Endodermal cell (in vitro differentiated cells): ENCODE results near the gene PTPRN2. TPM values are rescaled to one million over a fixed set of nuclear protein-coding genes. Genes with fewer than 3 reads are reported as not detected.

ENCODE experiments used
- DNase-seq: peaks from one replicate; pipeline ENCODE4 v3.0.0-alpha.2; 2017
- H3K27ac ChIP-seq: 2 replicates; pipeline ENCODE4 v1.5.1; 2013; ENCODE audit warnings: mild to moderate bottlenecking, low read depth, low read length, moderate library complexity
- H3K27me3 ChIP-seq: 2 replicates; pipeline ENCODE4 v1.6.1; 2013; ENCODE audit warnings: mild to moderate bottlenecking, low read length, moderate library complexity; ENCODE audit not compliant: insufficient read depth, control insufficient read depth, poor library complexity, severe bottlenecking
- H3K36me3 ChIP-seq: 2 replicates; pipeline ENCODE4 v1.7.0; 2013; ENCODE audit warnings: mild to moderate bottlenecking, low read length, moderate library complexity; ENCODE audit not compliant: control insufficient read depth, insufficient read depth
- H3K4me1 ChIP-seq: one replicate; pipeline ENCODE4 v1.7.0; 2013; ENCODE audit warnings: low read length; ENCODE audit not compliant: control insufficient read depth, insufficient read depth
- H3K4me3 ChIP-seq: 2 replicates; pipeline ENCODE4 v1.5.1; 2013; ENCODE audit warnings: mild to moderate bottlenecking, low read length, moderate library complexity
- H3K9ac ChIP-seq: 2 replicates; pipeline ENCODE4 v1.6.1; 2013; ENCODE audit warnings: mild to moderate bottlenecking, low read length, moderate library complexity; ENCODE audit not compliant: poor library complexity, severe bottlenecking; ENCODE audit errors: extremely low read depth
- H3K9me3 ChIP-seq: 2 replicates; pipeline ENCODE4 v1.6.1; 2013; ENCODE audit warnings: mild to moderate bottlenecking, low read length, moderate library complexity; ENCODE audit not compliant: control insufficient read depth
- H3K27ac Mint-ChIP-seq: 2 replicates; pipeline ENCODE4 v1.8.0; 2020; ENCODE audit warnings: mixed read lengths
- H3K27me3 Mint-ChIP-seq: 2 replicates; pipeline ENCODE4 v1.8.0; 2021; ENCODE audit warnings: mild to moderate bottlenecking, mixed read lengths; ENCODE audit not compliant: insufficient read depth
- H3K36me3 Mint-ChIP-seq: 2 replicates; pipeline ENCODE4 v1.8.0; 2020; ENCODE audit warnings: low read depth, mixed read lengths
- H3K4me1 Mint-ChIP-seq: 2 replicates; pipeline ENCODE4 v1.8.0; 2020; ENCODE audit warnings: mixed read lengths
- H3K4me3 Mint-ChIP-seq: 2 replicates; pipeline ENCODE4 v1.8.0; 2020; ENCODE audit warnings: mild to moderate bottlenecking, moderate library complexity, mixed read lengths
- H3K9me3 Mint-ChIP-seq: 2 replicates; pipeline ENCODE4 v1.8.0; 2020; ENCODE audit warnings: mild to moderate bottlenecking, mixed read lengths
- WGBS, 2 experiments: methylation state at CpG; one replicate each; pipeline versions ENCODE4 v1.1.5 to v1.1.7; 2013; ENCODE audit warnings: missing lambda C conversion rate in 2 of 2, mixed read lengths in 1 of 2; ENCODE audit not compliant: insufficient coverage in 1 of 2, insufficient read length in 1 of 2; 5-methylcytosine and 5-hydroxymethylcytosine counted together
- total RNA-seq, 2 donors: library from RNA; stranded (reverse); fragmentation: NEBNext Ultra II Directional in 1 of 2; extraction: Animal tissue kit (Norgen Biotek cat#: 25700) in 1 of 2; gene quantifications; 2 replicates in 1 of 2; 3 replicates in 1 of 2; pipeline ENCODE4 v1.2.1, GENCODE V29; 2021
- TF ChIP-seq, protein P1 (sequence below): fragments of 200-600 bp; sonication (generic); conservative IDR thresholded peaks from 2 replicates; pipeline ENCODE4 v1.5.0; 2021; ENCODE audit warnings: antibody characterized with exemption, mild to moderate bottlenecking

PTPRN2 gene
- total RNA-seq, 2 donors from 2014 or later = 0.69 to 1.2 TPM

DNA sequence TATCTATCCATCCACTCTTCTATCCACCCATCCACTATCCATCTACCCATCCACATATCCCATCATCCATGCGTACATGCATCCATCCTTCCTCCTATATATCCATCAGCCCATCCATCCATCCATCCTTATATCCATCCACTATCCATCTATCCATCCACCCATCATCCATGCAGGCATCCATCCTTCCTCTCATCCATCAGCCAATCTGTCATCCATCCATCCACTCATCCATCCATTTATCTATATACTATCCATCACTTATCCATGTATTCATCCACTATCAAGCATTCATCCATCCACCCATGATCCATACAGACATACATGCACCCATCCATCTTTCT, 765.0 kb downstream of the PTPRN2 start:
- TF ChIP-seq, protein P1, sequence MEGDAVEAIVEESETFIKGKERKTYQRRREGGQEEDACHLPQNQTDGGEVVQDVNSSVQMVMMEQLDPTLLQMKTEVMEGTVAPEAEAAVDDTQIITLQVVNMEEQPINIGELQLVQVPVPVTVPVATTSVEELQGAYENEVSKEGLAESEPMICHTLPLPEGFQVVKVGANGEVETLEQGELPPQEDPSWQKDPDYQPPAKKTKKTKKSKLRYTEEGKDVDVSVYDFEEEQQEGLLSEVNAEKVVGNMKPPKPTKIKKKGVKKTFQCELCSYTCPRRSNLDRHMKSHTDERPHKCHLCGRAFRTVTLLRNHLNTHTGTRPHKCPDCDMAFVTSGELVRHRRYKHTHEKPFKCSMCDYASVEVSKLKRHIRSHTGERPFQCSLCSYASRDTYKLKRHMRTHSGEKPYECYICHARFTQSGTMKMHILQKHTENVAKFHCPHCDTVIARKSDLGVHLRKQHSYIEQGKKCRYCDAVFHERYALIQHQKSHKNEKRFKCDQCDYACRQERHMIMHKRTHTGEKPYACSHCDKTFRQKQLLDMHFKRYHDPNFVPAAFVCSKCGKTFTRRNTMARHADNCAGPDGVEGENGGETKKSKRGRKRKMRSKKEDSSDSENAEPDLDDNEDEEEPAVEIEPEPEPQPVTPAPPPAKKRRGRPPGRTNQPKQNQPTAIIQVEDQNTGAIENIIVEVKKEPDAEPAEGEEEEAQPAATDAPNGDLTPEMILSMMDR = no peak
- Mint-ChIP-seq H3K4me1 (no peaks in the 10 kb centered on the region), H3K27ac (no peak overlapping the region), H3K27me3 (no peaks in the 10 kb centered on the region), H3K36me3 (no peaks in the 10 kb centered on the region), H3K4me3 (no peak overlapping the region), H3K9me3 (no peaks in the 10 kb centered on the region)
- Histone ChIP-seq H3K27me3 (no peaks in the 10 kb centered on the region), H3K27ac (no peak overlapping the region), H3K36me3 (no peaks in the 10 kb centered on the region), H3K9me3 (peaks cover 75% of the 10 kb centered on the region), H3K4me1 (no peaks in the 10 kb centered on the region), H3K4me3 (no peak overlapping the region), H3K9ac (no peak overlapping the region)
- no peak for DNase-seq
- WGBS, 2 experiments = 60 to 63% methylated on average over 1 of the region's 1 CpG

- Mint-ChIP-seq H3K9me3 (no peaks in the 10 kb centered on the region), H3K4me3 (no peak overlapping the region), H3K36me3 (no peaks in the 10 kb centered on the region), H3K27ac (no peak overlapping the region), H3K4me1 (no peaks in the 10 kb centered on the region), H3K27me3 (no peaks in the 10 kb centered on the region)
- TF ChIP-seq, protein P1 = no peak
- Histone ChIP-seq H3K4me3 (no peak overlapping the region), H3K9me3 (peaks cover 75% of the 10 kb centered on the region), H3K4me1 (no peaks in the 10 kb centered on the region), H3K27ac (no peak overlapping the region), H3K36me3 (no peaks in the 10 kb centered on the region), H3K9ac (no peak overlapping the region), H3K27me3 (no peaks in the 10 kb centered on the region)
- WGBS, 2 experiments = 71 to 86% methylated on average over 3 of the region's 3 CpGs
- DNase-seq = no peak
These were observed 765.5 kb downstream of the PTPRN2 start for GRCh38 chr7:157821959-157822687.

DNA sequence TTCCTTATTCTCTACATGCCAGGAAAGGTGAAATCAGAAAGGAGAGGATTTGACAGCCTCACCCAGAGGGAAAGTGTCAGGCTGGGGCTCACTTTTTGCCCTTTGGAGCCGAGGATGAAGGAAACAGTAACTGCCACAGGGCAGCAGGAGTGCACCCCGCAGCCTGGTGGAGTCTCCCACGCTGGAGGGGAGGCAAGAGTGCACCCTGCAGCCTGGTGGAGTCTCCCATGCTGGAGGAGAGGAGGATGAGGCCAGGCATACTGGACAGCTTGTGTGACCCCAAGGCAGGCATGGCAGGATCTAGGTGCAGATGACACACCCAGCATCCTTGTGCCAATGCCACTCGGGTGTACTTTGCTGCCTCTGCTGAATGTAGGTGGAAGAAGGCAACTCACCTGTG, 766.8 kb downstream of the PTPRN2 start:
- 58 to 72% methylated on average over 2 to 4 of the region's 4 CpGs for WGBS, 2 experiments
- H3K27ac Mint-ChIP-seq = no peak overlapping the region
- TF ChIP-seq, protein P1 = no peak
- H3K4me3 ChIP-seq = no peak overlapping the region
- H3K9me3 Mint-ChIP-seq = no peaks in the 10 kb centered on the region
- no peak overlapping the region for H3K4me3 Mint-ChIP-seq
- H3K9me3 ChIP-seq = peaks cover 69% of the 10 kb centered on the region
- DNase-seq = no peak
- H3K36me3 Mint-ChIP-seq = no peaks in the 10 kb centered on the region
- no peak overlapping the region for H3K9ac ChIP-seq
- H3K27me3 ChIP-seq = no peaks in the 10 kb centered on the region
- H3K36me3 ChIP-seq = no peaks in the 10 kb centered on the region
- H3K27ac ChIP-seq = no peak overlapping the region
- H3K27me3 Mint-ChIP-seq = no peaks in the 10 kb centered on the region
- H3K4me1 Mint-ChIP-seq = no peaks in the 10 kb centered on the region
- no peaks in the 10 kb centered on the region for H3K4me1 ChIP-seq
